ENCODE measurements around the gene FOXA1. TPM values are rescaled to one million over a fixed set of nuclear protein-coding genes. Genes with fewer than 3 reads are reported as not detected.

Gene FOXA1
- total RNA-seq, 1 donor from 2014 or later = not detected

GRCh38 chr14:37553935-37554550 is 41.0 kb downstream of the FOXA1 start:
- DNase-seq = no peak

- DNase-seq = no peak
These were observed 43.9 kb downstream of the FOXA1 start for GRCh38 chr14:37551119-37551518.

- no peak for DNase-seq
These were observed 44.5 kb downstream of the FOXA1 start for GRCh38 chr14:37550511-37550910.

- DNase-seq = no peak
These were observed 48.2 kb downstream of the FOXA1 start for GRCh38 chr14:37546621-37547447.

- no peak for DNase-seq
These were observed 49.9 kb downstream of the FOXA1 start for GRCh38 chr14:37545174-37545573.

- DNase-seq = no peak
These were observed 50.6 kb downstream of the FOXA1 start for GRCh38 chr14:37544407-37544806.

GRCh38 chr14:37539992-37540391 is 55.1 kb downstream of the FOXA1 start:
- DNase-seq = no peak

Other genes with a start within 250 kb of the FOXA1 start
- gene TTC6, start 380 bp upstream of the FOXA1 start, total RNA-seq = not detected in 2 replicates